HuH-7 (cell line): ENCODE results near the gene TMEM171.

Source experiments
- DNase-seq: peaks from one replicate; pipeline ENCODE4 v3.0.0; 2011; ENCODE audit warnings: low spot score

Gene TMEM171, protein sequence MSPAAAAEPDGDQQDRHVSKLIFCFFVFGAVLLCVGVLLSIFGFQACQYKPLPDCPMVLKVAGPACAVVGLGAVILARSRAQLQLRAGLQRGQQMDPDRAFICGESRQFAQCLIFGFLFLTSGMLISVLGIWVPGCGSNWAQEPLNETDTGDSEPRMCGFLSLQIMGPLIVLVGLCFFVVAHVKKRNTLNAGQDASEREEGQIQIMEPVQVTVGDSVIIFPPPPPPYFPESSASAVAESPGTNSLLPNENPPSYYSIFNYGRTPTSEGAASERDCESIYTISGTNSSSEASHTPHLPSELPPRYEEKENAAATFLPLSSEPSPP

DNA sequence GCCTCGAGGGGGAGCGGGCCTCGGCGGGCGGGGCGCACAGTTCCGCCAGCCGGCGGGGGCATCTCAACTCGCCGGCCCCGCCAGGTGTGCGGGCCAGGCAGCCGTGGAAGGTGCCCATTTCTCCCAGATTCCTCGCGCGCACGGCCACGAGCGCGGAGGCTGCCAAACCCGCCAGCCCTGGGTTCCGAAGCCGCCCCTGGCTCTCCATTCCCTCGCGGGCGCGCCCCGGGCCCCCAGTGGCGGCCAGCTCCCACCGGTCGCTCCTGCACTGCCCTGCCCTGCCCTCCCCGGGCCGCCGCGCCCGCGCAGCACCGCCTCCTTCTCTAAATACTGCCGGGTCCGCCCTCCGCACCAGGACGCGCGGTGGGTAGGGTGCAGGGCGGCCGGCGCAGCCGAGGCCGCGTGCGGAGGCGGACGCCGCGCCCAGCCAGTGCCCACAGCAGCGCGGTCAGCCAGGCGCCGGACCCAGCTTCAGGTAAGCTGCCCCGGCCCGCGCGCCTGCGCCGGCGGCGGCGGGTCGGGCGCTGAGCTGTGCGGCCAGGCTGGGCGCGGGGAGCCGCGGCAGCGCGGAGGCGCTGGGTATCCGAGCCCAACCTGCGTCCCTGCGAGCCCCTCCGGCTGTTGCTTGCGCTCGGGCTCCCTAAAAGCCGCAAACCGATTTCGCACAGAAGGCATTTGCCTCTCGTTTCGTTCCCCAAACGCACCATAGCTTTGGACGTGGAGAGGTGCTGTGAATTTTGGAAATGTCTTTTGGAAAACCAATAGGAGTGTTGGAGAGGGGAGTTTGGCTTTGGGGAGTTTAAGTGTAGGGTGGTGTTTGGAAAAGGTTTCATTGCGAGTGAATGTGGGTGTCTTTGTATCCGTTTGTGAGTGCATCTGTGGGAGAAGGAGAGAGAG, at the start of gene TMEM171:
TMEM171 (plus strand) TSS at position 354 of the 897 bp plus-strand sequence. CDS start 2,799 bp downstream, outside the sequence.
- peak; percentile 30 for DNase-seq

DNA sequence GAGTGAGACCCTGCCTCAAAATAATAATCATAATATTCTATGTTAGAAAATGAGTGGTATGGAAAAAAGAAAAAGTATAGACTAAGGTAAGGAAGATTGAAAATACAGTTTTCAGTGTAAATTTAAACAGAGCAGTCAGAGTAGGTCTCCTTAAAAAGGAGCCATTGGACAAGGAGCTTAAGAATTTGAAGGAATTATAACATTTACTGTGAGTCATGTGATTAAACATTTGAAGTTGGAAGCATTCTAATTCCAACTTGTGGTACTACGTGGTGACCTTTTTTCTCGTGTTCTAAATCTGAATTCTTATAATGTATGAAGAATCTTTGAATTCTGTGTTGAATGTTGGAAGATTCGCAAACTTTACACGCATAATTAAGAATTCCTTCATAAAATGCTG, 39.3 kb upstream of the TMEM171 start:
- DNase-seq: no peak

DNA sequence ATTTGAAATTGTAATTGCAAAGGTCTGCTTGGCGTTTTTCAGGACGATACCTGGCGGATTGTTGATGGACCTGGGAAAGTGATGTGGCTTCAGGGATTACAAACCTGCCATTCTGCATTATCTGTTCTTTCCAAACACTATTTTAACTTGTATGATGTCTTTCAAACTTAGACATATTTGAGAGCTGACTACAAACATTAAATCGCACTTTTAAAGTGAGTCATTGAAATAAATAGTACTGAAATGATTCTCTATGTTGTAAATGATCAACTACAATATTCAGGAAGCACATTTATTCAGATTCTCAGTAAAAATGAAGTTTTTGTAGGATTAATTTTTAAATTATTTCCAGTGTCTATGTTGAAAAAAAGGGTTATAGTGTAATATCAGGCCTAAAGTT, 32.3 kb upstream of the TMEM171 start:
- no peak for DNase-seq

DNA sequence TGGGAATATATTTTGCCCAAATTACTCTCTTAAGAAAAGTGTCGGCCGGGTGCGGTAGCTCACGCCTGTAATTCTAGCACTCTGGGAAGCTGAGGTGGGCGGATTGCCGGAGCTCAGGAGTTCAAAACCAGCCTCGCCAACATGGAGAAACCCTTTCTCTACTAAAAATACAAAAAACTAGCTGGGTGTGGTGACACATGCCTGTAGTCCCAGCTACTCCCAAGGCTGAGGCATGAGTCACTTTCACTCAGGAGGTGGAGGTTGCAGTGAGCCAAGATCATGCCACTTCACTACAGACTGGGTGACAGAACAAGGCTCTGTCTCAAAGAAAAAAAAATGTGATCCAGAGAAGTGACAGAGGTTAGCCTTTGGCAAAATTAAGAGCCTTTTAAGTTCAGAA, 26.4 kb upstream of the TMEM171 start:
- no peak for DNase-seq

DNA sequence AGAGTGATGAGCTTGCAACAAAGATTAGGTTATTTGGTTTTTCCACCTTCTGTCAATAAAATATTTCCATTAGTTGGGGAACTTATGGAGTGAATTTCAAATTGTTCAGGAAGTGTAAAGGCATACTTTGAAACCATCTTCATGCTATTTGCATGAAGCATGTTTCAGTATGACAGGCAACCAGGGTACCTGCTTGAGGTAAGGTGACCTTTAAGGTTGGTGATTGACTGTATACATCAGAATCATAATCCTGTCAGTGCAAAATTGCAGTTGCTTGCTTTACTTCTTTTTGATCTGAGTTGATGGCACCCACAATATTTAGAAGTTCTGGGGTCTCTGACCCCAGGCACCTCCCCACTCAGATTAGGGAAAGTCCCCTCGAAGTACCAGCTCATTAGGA, 26.0 kb upstream of the TMEM171 start:
- DNase-seq: no peak

DNA sequence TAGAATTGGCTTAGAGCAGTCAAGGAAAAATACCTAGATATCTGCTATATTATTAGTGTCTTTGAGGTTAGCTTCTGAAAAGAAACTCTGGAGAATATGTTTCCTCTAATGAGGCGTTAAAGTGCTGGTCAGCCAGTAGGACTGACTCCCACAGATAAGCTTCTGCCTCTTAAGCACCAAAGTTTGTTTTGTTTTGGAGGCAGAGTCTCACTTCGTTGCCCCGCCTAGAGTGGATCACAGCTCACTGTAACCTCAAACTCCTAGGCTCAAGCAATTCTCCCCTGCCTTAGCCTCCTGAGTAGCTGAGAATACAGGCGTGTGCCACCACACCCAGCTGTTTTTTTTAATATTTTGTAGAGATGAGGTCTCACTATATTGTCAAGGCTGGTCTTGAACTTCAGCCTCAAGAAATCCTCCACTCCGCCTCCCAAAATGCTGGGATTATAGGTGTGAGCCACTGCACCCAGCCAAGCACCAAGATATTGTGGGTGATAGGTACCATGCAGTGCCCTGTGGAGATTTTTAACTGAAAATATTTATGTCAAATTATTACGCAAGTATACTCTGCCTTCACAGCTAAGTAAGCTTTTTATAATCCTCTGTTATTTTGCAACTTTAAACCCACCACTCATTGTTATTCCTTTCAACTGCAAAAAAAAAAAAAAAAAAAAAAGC, 24.7 kb upstream of the TMEM171 start:
- no peak for DNase-seq

DNA sequence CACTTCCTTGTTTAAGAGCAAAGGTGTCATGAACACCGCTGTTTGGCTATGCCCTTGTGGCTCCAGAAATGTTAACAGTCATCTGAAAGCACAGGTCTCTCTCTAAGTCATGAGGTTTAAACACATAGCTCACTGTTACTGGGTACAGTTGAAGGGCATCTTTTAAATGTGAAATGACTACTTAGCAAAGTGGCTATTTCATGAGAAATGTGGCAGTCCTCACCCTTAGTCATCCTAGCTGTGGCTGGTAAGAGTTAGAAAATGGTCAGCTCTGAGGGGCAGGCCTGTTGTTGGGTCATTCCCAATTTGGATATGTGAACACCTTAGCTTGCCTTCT, 24.2 kb upstream of the TMEM171 start:
- DNase-seq: no peak

DNA sequence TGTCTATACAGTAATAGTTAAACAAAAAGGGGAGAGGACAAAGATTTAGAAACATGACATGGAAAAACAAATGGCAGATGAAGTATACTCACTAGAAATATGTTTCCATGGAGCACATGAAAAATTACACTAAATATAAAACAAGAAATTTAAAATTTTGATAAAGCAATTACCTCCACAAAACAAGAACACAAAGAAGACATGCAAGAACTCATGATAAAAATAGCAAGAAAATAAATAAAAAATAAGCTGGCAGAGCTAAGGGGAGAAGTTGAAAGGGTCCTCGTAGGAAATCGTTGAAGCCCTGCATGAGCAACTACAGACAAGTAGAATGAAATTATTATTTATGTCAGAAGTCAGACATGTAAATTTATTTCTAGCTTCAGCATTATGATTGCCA, 22.6 kb upstream of the TMEM171 start:
- no peak for DNase-seq

DNA sequence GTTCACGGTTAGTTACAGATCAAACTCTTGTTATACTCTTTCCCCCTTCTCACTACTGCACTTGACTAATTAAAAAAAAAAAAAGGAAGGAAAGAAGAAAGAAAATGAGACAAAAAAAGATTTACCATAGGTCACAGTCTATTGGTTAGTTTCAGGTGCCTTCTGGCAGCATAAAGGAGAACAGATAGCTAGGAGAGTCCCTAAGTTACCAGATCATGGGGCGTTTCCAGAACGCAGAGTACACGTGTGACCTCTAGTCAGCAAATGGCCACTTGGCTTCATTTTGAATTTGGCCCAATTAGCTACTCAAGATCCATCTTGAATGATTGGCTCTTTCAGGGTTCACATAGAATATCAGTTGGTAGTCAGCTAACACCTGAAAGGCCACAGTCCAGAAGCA, 20.3 kb upstream of the TMEM171 start:
- DNase-seq: no peak

DNA sequence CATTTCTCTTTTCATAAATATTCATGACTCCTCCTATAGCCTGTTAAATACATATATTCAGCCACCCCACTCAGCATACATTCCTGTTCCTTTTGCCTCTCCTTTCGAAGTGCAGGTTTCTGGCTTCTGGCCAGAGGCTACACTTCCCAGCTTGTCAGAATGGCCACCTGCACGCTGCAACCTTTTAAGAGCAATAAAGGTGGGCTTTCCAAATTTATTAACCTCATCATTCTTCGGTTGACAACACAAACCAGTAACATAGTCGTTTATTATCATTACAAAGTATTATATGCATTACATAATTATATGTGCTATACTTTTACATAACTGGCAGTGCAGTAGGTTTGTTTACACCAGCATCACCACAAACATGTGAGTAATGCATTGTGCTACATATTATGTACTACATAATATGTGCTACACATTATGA, 16.5 kb upstream of the TMEM171 start:
- no peak for DNase-seq

DNA sequence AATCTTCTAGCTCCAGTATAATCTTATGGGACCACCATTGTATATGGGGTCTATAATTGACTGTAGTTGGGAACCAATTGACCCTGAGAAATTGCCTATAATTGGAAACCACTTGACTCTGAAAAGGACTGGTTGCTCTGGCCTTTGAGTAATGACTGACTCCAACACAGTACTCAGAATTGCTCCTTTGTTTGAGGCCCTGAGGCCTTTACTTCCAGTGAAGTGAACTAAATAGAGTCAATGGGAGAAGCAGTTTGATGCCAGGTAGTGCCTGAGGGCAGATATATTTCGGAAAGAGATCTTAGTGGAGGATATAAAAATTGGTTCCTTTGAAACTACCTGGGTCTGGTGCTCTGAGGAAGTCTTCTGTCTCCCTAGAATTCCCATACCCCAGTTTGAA, 16.0 kb upstream of the TMEM171 start:
- no peak for DNase-seq

DNA sequence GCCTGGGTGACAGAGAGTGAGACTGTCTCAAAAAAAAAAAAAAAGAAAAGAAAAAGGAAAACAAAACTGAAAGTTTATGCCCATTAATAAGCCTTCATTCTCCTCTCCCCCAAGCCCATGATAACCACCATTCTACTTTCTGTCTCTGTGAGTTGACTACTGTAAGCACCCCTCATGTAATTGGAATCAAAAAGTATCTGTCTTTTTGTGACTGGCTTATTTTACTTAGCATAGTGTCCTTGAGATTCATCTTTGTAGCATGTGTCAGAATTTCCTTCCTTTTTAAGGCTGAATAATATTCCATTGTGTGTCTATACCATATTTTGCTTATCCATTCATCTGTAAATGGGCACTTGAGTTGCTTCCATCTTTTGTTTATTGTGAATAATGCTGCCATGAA, 14.0 kb upstream of the TMEM171 start:
- no peak for DNase-seq

DNA sequence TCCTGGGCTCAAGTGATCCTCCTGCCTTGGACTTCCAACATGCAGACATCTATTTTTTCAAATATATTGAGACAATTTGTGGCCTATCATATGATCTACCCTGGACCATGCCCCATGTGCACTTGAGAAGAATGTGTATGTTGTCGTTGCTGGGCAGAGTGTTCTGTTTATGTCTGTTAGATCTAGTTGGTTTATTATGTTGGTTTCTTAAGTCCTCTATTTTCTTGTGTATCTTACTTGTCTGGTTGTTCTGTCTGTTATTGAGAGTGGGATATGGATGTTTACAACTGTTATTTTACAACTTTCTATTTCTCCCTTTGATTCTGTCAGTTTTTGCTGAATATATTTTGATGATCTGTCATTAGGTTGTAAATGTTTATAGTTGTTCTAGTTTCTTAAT, 10.2 kb upstream of the TMEM171 start:
- DNase-seq: no peak

DNA sequence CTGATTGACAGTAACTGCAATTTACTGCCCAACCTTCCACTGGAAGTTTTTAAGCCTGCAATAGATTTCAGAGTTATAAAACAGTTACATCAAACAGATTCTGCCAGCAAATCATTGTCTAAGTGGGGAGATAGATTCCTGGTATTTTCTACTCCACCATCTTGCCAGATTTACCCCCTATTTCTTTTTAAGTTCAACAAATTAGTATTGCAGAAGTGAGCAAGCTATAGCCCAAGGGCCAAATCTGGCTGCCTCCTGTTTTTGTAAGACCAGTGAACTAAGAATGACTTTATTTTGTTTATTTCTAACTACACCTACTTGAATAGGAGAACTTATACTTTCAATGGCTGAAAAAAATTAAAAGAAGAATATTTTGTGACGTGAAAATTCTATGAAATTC, 8.8 kb upstream of the TMEM171 start:
- DNase-seq: no peak

DNA sequence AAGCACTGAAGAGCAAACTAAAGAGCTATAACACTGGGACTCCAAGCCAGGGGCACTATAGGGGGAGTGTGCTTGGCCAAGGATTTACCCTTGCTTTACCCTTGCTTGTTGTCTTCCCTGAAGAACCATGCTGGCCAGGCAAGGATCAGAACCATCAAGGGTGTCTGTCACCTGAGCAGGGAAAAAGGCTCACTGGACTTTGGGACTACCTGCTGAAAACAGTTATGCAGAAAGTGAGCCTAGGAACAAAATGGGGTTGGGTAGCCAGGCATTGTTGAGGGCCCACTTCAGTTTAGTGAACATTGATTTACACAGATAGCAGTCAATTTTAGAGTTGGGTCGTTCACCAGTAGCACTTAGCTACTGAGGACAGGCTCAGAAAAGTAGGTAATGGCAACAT, 8.0 kb upstream of the TMEM171 start:
- no peak for DNase-seq

DNA sequence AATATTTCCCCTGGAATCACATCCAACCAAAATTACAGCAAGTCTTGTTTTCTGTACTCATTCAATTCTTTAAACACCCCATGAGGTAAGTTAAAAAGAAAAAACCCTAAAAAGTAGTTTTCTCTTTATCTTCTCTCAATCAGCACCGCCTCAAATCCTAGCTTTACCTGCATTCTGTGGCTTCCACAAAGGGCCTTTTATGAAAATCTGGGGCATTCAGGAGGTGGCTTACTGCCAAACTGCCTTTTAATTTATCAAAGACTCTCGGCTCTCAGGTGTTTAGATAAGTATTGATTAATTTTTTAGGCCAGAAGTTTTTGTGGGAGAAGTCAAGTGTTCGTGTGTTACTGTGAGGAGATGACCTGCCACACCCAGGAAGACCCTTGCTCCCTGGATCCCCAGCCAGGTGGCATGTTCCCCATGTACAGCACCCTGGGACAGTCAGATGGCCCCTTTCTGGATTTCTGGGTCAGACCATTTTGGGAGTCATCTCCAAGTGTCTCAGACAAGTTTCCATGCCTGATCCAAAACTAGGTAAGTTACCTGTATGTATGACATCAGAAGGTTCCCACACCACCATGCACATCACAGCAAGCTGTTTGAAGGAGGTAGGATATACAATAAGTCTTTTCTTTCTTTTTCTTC, 6.2 kb upstream of the TMEM171 start:
- DNase-seq: no peak

DNA sequence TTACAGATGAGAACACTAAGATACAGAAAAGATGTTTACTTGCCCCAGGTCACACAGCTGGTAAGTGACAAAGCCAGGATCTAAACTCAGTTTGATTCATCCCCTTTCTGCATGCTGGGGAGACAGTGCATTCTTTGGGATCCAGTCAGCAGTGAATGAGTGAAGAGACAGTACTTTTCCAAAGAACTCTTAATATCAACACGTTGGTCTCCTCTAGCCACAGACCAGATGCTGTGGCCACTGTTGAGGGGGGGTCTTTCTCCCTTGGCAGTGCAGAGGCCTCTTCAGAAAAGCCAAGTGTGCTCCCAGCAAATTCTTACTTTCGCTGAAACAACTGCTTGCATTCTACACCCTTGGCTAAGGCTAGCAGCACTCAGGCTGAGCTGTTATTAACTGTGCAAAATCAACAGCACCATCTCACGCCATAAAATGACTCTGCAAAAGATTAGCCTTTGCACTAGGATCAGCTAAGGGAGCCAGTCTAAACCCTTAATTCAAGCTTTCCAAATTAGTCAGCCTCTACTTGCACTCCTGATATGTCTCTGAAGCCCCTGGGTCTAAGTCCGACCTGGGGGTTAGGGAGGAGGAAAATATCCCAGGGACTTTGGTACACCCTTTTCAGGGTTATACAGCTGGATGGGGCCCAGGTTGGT, 4.8 kb upstream of the TMEM171 start:
- DNase-seq: no peak

DNA sequence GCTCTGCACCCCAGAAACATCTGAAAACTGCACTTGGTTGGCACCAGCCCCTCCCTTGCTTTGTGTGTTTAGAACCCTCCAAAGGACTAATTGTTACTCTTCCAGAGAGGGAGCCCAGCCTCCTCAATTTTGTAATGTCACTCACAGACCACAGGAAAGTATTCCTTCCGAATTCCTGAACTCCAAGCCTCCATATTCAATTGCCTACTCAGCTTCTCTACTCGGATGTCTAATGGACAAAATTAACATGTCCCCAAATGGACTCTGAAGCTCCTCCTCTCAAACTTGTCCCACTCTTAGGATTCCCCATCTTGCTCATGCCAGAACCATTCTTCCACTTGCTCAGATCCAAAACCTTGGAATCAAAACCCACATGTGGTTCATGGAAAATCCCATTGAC, 3.9 kb upstream of the TMEM171 start:
- DNase-seq: no peak

DNA sequence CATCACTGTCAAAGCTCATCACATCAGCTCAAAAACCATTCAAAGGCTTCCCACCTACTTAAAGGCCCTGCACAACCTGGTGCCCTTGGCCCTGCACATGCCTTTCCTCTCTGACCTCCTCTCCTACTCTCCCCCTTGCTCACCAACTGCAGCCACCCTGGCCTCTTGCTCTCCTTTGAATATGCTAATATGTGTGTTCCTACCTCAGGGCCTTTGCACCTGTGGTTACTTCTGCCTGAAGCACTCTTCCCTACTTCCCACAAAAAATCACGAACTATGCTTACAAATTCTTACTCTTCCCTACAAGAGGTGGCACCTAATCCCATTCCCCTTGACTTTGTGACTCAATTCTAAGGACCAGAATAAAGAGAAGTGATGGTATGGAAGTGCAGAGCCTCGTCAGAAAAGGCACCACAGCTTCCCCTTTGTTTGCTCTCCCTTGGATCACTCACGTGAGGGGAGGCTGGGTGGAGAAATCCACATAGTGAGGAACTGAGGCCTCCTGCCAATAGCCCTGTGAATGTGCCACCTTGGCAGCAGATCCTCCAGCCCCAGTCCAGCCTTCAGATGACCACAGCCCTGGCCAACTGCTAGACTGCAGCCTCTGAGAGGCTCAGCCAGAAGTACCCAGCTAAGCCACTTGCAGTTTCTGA, 3.2 kb upstream of the TMEM171 start:
- DNase-seq: no peak

DNA sequence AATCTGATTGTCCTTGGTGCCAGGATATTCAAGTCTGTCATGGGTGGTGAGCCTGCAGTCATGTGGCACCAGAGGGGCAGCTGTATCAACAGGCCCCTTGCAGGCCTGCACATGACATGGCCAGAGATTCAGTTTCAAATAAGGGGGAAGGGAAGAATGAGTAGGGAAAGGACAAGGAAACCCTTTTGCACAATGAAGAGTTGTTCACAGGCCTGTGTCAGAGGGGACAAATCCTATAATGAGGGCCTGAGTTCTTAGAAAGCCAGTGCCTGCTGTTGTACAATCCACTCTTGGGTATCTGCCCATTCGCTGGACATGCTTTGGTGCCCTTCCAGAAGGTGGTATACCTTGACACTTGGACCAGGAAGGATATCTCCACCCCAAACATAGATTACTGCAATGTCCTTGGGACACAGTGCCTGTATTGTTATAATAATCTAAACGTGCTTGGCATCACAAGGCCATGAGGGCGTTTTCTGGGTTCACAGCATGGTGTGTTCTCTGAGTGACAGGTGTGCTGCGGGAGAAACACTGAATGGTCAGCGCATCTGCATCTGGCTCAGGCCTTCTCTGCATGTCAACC, 1.9 kb upstream of the TMEM171 start:
- no peak for DNase-seq
